Measurements from ENCODE around the gene KCNJ6. TPM values are rescaled to one million over a fixed set of nuclear protein-coding genes. Genes with fewer than 3 reads are reported as not detected.

Gene KCNJ6
- total and polyA plus RNA-seq, 4 donors, result 0.01 TPM; not detected in 3

- H3K4me1 ChIP-seq (ENCODE audit: control insufficient read depth in 4 of 4, insufficient read depth in 4 of 4, low read length in 3 of 4), result peaks cover 0 to 16% (median 9%) of the 10 kb centered on the region in 4 donors
- 89% methylated on average over 7 of the region's 7 CpGs for WGBS
- H3K36me3 ChIP-seq (ENCODE audit: control insufficient read depth in 4 of 4, insufficient read depth in 3 of 4, low read depth in 1 of 4, low read length in 3 of 4), result no peaks in the 10 kb centered on the region
- H3K9ac ChIP-seq (ENCODE audit: low read depth in 1 of 2, low read length in 2 of 2), result no peak overlapping the region
- H3K27me3 ChIP-seq (ENCODE audit: control insufficient read depth in 4 of 4, insufficient read depth in 4 of 4, low read length in 3 of 4), result no peaks in the 10 kb centered on the region
- TF ChIP-seq REST (IDR thresholded peaks at IDR 0.05), result no peak
- no peak for TF ChIP-seq MAX (IDR thresholded peaks at IDR 0.05)
- TF ChIP-seq TAF1 (conservative IDR thresholded peaks at IDR 0.05), result no peak
- TF ChIP-seq HNF4G (IDR thresholded peaks at IDR 0.05), result no peak
- no peak for TF ChIP-seq EGR1 (IDR thresholded peaks at IDR 0.05; ENCODE audit: low read depth in 2 of 2)
- no peak for TF ChIP-seq SP1 (IDR thresholded peaks at IDR 0.05)
- TF ChIP-seq RXRA (IDR thresholded peaks at IDR 0.05), result no peak
- TF ChIP-seq CTCF (IDR thresholded peaks at IDR 0.05; ENCODE audit: low read depth, low read length, missing input control), result no peak
- TF ChIP-seq GABPA (IDR thresholded peaks at IDR 0.05 in 1 of 2, conservative IDR thresholded peaks at IDR 0.05 in 1 of 2), result no peak
- TF ChIP-seq YY1 (IDR thresholded peaks at IDR 0.05), result no peak
- no peak for TF ChIP-seq JUND (IDR thresholded peaks at IDR 0.05)
- TF ChIP-seq FOXA2 (IDR thresholded peaks at IDR 0.05), result no peak
- no peak for TF ChIP-seq ATF3 (IDR thresholded peaks at IDR 0.05)
- TF ChIP-seq HNF4A (conservative IDR thresholded peaks at IDR 0.05), result no peak
- no peak for TF ChIP-seq NR2F2 (IDR thresholded peaks at IDR 0.05)
- no peak for TF ChIP-seq RAD21 (IDR thresholded peaks at IDR 0.05)
- no peak for TF ChIP-seq ZBTB33 (IDR thresholded peaks at IDR 0.05)
- TF ChIP-seq FOXA1 (IDR thresholded peaks at IDR 0.05), result no peak
- H3K27ac ChIP-seq (ENCODE audit: low read depth in 1 of 2, low read length in 2 of 2), result no peak overlapping the region
- no peak overlapping the region for H3K4me3 ChIP-seq (ENCODE audit: low read depth in 1 of 3, low read length in 3 of 3)
- H3K9me3 ChIP-seq (ENCODE audit: control insufficient read depth in 4 of 4, low read length in 3 of 4), result no peaks in the 10 kb centered on the region
- DNase-seq (ENCODE audit: low spot score), result no peak
Observed at GRCh38 chr21:37848721-37849490, 67.4 kb downstream of the KCNJ6 start.

All from liver (tissue), 9 donors.